ENCODE data around the gene RALGPS1. TPM values are rescaled to one million over a fixed set of nuclear protein-coding genes. Genes with fewer than 3 reads are reported as not detected.

Gene RALGPS1
- total RNA-seq, 1 experiment from 2014 or later, result 18.6 TPM

GRCh38 chr9:127056446-127056845 lies 141.9 kb downstream of the RALGPS1 start:
- no peak overlapping the region for H2BK12ac ChIP-seq (ENCODE audit: insufficient read length, low read depth, low read length)
- no peak overlapping the region for H3K18ac ChIP-seq (ENCODE audit: insufficient read length, low read depth, low read length)
- H2BK15ac ChIP-seq (ENCODE audit: low read depth, low read length), result no peak overlapping the region
- H3K27ac ChIP-seq (ENCODE audit: insufficient read length, low read depth, low read length), result no peak overlapping the region
- DNase-seq, result no peak
- H3K9ac ChIP-seq (ENCODE audit: extremely low read depth, insufficient read length, low read length), result no peak overlapping the region
- H2AK5ac ChIP-seq (ENCODE audit: insufficient read length, low read length), result no peak overlapping the region
- H3K56ac ChIP-seq (ENCODE audit: insufficient read length, low read depth, low read length), result no peak overlapping the region
- H3K27me3 ChIP-seq (ENCODE audit: insufficient read depth, low read length), result no peaks in the 10 kb centered on the region
- no peak overlapping the region for H4K8ac ChIP-seq (replicated peaks; ENCODE audit: insufficient read length, low read depth, low read length)
- no peak overlapping the region for H2BK20ac ChIP-seq (ENCODE audit: low read depth, low read length, poor library complexity, severe bottlenecking)
- H3K79me1 ChIP-seq (ENCODE audit: insufficient read depth, low read depth, low read length, poor library complexity, severe bottlenecking), result no peaks in the 10 kb centered on the region
- H3T11ph ChIP-seq (ENCODE audit: low read length), result no peak overlapping the region
- no peak overlapping the region for H3K4me2 ChIP-seq (ENCODE audit: insufficient read depth, insufficient read length, low read length)
- no peak overlapping the region for H4K91ac ChIP-seq (ENCODE audit: insufficient read length, low read depth, low read length)
- no peak overlapping the region for H3K14ac ChIP-seq (ENCODE audit: insufficient read depth, low read length)
- H2AFZ ChIP-seq (ENCODE audit: low read length), result no peak overlapping the region
- no peak overlapping the region for H3K27ac Mint-ChIP-seq
- H3K4me1 Mint-ChIP-seq, result peaks cover 9% of the 10 kb centered on the region in 2 experiments
- no CpG with 5 or more reads among the region's 3 CpGs for WGBS (ENCODE audit: extremely low coverage, insufficient read length, low lambda C conversion rate)
- no peaks in the 10 kb centered on the region for H3K9me3 ChIP-seq (ENCODE audit: control insufficient read depth, low read depth, low read length)
- no peaks in the 10 kb centered on the region for H4K20me1 ChIP-seq (ENCODE audit: control insufficient read depth, insufficient read depth, insufficient read length)
- H3K9me3 Mint-ChIP-seq, result no peaks in the 10 kb centered on the region
- H3K36me3 Mint-ChIP-seq (ENCODE audit: insufficient read depth in 1 of 3, low read depth in 3 of 3), result peaks cover 0 to 5% (median under 1%) of the 10 kb centered on the region in 3 experiments; a peak in 1 of 7 replicates
- TF ChIP-seq CTCF (conservative IDR thresholded peaks at IDR 0.05), result no peak
- H3K27me3 Mint-ChIP-seq (ENCODE audit: low read depth), result no peaks in the 10 kb centered on the region
- 0 out of 2 replicates have a peak, but pooled peaks cover 3% of the 10 kb centered on the region for H3K4me1 ChIP-seq (ENCODE audit: insufficient read depth, low read length)
- no peak overlapping the region for H3K23ac ChIP-seq (ENCODE audit: insufficient read length, low read depth, low read length)
- no peaks in the 10 kb centered on the region for H3K23me2 ChIP-seq (ENCODE audit: insufficient read length, low read depth, low read length, poor library complexity, severe bottlenecking)
- H3K4ac ChIP-seq (ENCODE audit: low read depth, low read length), result no peak overlapping the region
- no peak overlapping the region for H3K4me3 Mint-ChIP-seq
- no peak overlapping the region for H2BK5ac ChIP-seq (ENCODE audit: insufficient read length, low read length)
- H4K5ac ChIP-seq (ENCODE audit: insufficient read length, low read depth, low read length), result no peak overlapping the region
- no peaks in the 10 kb centered on the region for H3K79me2 ChIP-seq (ENCODE audit: insufficient read depth, low read length)
- no peak overlapping the region for H2BK120ac ChIP-seq (ENCODE audit: low read depth, low read length, poor library complexity, severe bottlenecking)

Measured in H9 (cell line).